NCI-H345 treated with DMSO at 0.1 percent for 48 hours (cell line): ENCODE measurements around the gene PAF1.
A peak's percentile ranks its signal among the peaks of the same experiment; 100 is the strongest.

ENCODE experiments used
- DNase-seq: peaks from one replicate; lab custom pipeline; 2025; ENCODE audit not compliant: unreplicated experiment; lab: John Stamatoyannopoulos, UW

PAF1 gene

DNA sequence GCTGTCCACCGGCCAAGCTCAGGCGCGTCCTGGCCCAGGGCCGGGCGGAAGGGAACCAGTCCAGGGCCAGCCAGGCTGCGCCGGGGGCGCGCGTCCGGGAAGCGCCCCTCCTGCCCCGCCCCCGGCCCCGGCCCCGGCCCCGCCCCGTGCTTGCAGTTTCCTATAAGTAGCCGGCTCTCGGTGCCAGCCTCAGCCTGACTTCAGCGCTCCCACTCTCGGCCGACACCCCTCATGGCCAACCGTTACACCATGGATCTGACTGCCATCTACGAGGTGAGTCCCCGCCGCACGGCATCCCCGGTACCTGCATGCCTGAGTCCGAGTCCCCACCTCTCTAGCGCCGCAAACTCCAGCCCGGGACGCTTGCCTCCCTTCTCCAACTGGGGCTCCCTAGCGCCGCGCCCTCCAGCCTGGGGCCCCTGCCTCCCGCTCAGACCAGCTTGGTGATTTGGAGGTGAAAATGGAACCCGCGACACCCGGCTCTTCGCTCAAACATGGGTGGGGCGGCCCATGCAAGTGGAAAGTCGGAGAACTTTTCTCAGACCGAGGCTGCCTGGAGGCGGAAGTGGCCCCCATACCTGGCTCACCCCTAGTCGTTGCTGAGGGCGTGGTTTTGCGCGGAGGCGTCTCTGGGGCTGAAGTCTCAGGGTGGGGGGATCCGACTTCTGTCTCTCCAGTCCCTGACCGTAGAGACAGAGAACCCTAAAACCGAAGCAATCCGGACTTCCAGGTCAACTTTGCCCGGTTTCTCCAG lies 15.9 kb upstream of the PAF1 start, which contains the start of gene ZFP36:
TSS of gene ZFP36 (plus strand) at position 192 of the 754 bp plus-strand sequence. CDS start at position 250, 58 bp downstream.
- peak; percentile 90 for DNase-seq

GRCh38 chr19:39405958-39406655 lies 15.2 kb upstream of the PAF1 start:
- DNase-seq: peak; percentile 69

DNA sequence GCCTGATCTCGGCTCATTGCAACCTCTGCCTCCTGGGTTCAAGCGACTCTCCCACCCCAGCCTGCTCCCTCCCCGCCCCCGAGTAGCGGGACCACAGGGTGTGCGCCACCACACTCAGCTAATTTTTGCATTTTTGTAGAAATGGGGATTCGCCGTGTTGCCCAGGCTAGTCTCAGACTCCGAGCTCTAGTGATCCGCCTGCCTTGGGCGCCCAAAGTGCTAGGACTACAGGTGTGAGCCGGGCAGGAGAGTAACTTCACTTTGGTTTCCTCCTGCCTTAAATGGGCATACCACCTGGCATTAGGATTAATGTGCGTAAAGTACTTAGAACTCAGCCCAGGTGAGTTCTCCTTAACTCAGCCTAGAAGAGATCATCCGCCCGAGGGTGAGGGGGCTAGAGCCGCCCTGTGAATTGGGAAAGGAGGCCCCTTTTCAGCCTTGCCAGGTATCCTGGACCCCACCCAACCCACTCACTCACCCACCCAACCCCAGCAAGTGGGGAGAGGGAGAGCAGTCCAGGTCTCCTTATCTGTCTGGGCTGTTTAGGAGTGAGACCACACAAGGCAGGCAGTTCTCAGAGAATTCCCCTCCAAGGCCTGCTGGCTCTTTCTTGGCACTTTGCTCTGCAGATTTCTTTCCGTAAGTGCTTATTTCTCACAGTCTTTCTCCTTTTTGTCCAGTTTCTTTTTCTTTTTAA lies 14.5 kb upstream of the PAF1 start:
- DNase-seq: no peak

GRCh38 chr19:39403331-39404312 lies 12.7 kb upstream of the PAF1 start:
- no peak for DNase-seq

DNA sequence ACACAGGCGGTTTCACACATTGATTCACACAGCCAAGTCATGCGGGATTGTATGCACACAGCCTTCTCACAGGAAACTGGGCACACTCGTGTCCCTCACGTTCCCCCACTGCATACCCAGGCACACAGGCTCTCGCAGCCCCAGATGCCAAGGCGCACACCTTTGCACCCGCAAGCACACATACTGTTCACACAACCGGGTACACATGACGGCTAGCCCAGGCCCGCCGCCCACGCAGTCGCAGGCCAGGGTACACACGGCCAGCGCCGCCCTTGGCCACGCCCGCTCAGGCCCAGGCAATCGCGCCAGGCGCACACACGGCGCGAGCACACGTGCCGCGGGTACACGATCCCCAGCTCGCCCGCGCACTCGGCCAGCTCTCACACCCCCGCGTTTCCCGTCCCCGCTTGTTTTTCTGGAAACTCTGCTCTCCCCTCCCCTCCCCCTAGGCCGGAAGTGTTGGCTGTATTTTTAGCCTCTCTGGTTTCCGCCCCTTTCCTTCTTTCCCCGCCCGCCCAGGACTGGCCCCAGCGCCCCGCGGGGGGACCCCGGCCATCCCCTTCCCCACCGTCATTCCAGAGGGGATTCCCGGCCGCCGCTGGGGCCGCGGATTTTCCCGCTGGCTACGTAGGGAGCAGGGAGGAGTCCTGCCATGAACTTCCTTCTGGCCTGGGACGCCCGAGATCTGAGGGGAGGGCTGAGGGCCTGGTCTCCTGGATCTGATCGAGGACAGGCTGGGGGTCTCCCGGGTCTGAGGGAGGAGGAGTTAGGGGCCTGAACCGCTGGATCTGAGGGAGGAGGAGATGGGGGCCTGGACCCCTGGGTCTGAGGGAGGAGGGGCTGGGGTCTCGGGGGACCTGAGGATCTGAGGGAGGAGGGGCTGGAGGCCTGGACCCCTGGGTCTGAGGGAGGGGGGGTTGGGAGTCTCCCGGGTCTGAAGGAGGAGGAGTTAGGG lies 11.7 kb upstream of the PAF1 start:
- DNase-seq: peak; percentile 61

GRCh38 chr19:39401549-39402345 lies 10.8 kb upstream of the PAF1 start:
- no peak for DNase-seq

DNA sequence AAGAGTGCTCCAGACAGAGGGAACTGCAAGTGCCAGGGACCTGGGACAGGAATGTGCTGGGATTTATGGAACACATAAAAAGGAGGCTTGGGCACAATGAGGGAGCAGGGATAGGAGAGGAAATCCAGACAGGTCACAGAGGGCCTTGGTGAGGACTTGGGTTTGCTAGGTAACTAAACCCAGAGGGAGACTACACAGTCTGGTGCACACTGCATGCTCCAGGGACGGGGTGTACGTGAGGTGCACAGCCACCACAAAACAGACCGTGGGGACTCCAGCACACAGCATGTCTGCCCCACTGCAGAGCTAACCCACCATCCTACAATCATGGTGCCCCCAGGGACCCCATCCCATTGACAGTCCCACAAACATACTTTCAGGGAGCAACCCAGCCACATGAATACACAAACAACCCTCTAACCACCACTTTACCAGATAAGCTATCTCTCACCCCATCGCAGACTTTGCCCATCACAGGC lies 10.2 kb upstream of the PAF1 start:
- DNase-seq: no peak

GRCh38 chr19:39400061-39400460 lies 9.2 kb upstream of the PAF1 start:
- no peak for DNase-seq

DNA sequence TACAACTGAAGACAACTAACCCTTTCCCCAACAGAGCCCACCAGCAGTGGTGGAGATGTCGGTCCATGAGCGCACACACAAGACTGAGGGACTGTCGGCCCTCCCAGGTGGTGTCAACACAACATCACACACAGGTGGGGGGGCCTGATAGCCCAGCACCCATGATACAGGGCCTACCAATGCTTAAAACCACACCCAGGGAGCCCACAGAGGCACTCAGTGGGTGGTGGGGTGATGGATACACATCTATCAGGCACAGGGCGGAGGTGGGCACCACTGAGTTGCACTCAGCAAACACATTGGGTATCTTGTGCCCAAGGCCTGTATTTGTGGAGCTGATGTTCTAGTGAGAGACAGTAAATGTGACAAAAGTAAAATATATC lies 8.8 kb upstream of the PAF1 start:
- DNase-seq: no peak

DNA sequence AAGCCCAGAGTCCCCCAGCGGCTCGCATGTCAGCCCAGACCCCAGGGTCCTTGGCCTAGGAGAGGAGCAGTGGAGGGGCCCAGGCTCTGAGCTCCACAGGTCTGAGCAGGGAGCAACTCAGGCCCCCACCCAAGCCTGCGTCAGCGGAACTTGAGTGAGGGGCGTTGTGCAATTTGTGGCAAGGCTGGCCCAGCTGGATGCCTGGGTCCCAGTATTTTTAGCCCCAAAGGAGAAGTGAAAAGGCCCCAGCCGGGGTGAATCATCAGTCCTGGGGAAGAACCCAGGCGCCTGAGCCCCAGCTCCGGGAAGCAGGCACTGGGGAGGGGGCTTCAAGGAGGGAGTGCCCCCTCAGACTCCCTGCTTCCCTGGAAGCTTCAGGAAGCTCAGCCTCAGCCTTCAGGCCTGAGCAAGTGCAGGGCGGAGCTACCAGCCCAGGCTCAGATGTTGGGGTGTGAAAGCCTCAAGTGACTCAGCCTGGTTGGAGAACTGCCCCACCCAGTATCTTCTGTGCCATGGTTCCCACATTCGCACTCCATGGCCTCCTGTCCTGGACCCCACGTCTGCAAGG lies 7.5 kb upstream of the PAF1 start:
- no peak for DNase-seq

GRCh38 chr19:39397360-39398296 lies 6.7 kb upstream of the PAF1 start:
- DNase-seq: peak; percentile 68

DNA sequence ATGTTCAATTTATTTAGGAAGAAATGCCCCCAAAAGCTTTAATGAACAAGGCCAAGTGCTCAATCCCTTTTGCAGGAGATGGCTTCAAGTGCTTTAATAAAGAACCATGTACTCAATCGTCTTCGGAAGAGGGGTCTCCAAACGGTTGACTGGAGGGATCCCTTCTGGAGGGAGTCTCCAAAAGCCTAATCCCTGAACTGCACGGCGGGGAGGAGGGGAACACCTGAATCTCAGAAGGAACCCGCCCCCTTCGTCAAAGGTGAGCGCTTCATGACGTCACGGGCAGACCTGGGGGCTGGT lies 505 bp downstream of the PAF1 start:
- DNase-seq: no peak

- no peak for DNase-seq
These were observed 1.1 kb downstream of the PAF1 start for GRCh38 chr19:39389631-39390414.

GRCh38 chr19:39388657-39389056 lies 2.2 kb downstream of the PAF1 start:
- no peak for DNase-seq

GRCh38 chr19:39386557-39386956 lies 4.3 kb downstream of the PAF1 start:
- DNase-seq: no peak

- DNase-seq: no peak
These were observed 5.1 kb downstream of the PAF1 start for GRCh38 chr19:39385629-39386411.
